Upper lobe of right lung (tissue), 1 donor: Measurements from ENCODE around the gene LAP3. TPM values are rescaled to one million over a fixed set of nuclear protein-coding genes. Genes with fewer than 3 reads are reported as not detected.

ENCODE experiments used
- ATAC-seq: fragments of 200-7000 bp; cut with Tn5 transposase; one replicate; pipeline ENCODE4 v1.9.1; 2020; ENCODE audit warnings: mild to moderate bottlenecking, moderate library complexity
- DNase-seq: peaks from one replicate; pipeline ENCODE4 v3.0.0-alpha.2; 2020
- H3K27ac ChIP-seq: fragments of 200-600 bp; one replicate; pipeline ENCODE4 v1.8.0; 2022
- H3K27me3 ChIP-seq: fragments of 200-600 bp; one replicate; pipeline ENCODE4 v1.8.0; 2022; ENCODE audit warnings: mild to moderate bottlenecking
- H3K36me3 ChIP-seq: fragments of 200-600 bp; one replicate; pipeline ENCODE4 v1.8.0; 2022
- H3K4me1 ChIP-seq: fragments of 200-600 bp; one replicate; pipeline ENCODE4 v1.8.0; 2022
- H3K4me3 ChIP-seq: fragments of 200-600 bp; one replicate; pipeline ENCODE4 v1.8.0; 2022; ENCODE audit warnings: mild to moderate bottlenecking
- H3K9me3 ChIP-seq: fragments of 200-600 bp; one replicate; pipeline ENCODE4 v1.8.0; 2022
- CTCF ChIP-seq: fragments of 200-600 bp; IDR thresholded peaks from one replicate; pipeline ENCODE4 v1.8.0; 2022; ENCODE audit warnings: antibody characterized with exemption
- intact Hi-C: fragments of 100-400 bp; cut with DNase I; formaldehyde crosslinking; loops from one replicate; pipeline ENCODE4 v1.11.0; 2022
- long read RNA-seq: library from polyadenylated mRNA; unstranded; transcript quantifications from one replicate; pipeline ENCODE4 v2.0.0, GENCODE V29; 2021
- total RNA-seq: library from RNA; stranded (reverse); fragmentation: NEBNext Ultra II Directional; extraction: Animal tissue kit (Norgen Biotek cat#: 25700); gene quantifications from one replicate; pipeline ENCODE4 v1.2.1, GENCODE V29; 2021
- donor health status: DM: no; HTN: yes; CAD: no; lungs with severe emphysema.

Gene LAP3
- 97.6 TPM for total RNA-seq
- long read RNA-seq, transcript LAP3-201 (13 exons, 2,213 nt), result major isoform, 196 of 232 reads
- long read RNA-seq, partial matches to known transcripts, result 20 of 232 reads
- long read RNA-seq, other reads (novel, unspliced or antisense), result 15 of 232 reads

GRCh38 chr4:17576932-17577664 is at the start of gene LAP3:
LAP3 (plus strand) TSS chr4:17577198; CDS start chr4:17577466, 268 bp downstream.
- Histone ChIP-seq H3K4me3 (peak within 1 kb of the TSS; percentile 75), H3K4me1 (peaks cover 35% of the 10 kb centered on the region), H3K27me3 (no peaks in the 10 kb centered on the region), H3K9me3 (no peaks in the 10 kb centered on the region), H3K36me3 (peaks cover 12% of the 10 kb centered on the region), H3K27ac (peak within 1 kb of the TSS; percentile 91)
- ATAC-seq (peak; percentile 98), DNase-seq (peak; percentile 99)
- intact Hi-C loops, result no loop called here
- peak; percentile 23 for TF ChIP-seq CTCF

GRCh38 chr4:17528551-17529165 is 48.3 kb upstream of the LAP3 start:
- H3K27ac ChIP-seq, result no peak overlapping the region
- no peaks in the 10 kb centered on the region for H3K36me3 ChIP-seq
- no peak overlapping the region for H3K4me3 ChIP-seq
- intact Hi-C loops, result no loop called here
- H3K4me1 ChIP-seq, result no peaks in the 10 kb centered on the region
- TF ChIP-seq CTCF, result no peak
- H3K9me3 ChIP-seq, result no peaks in the 10 kb centered on the region
- H3K27me3 ChIP-seq, result no peaks in the 10 kb centered on the region
- no peak for DNase-seq
- ATAC-seq, result no peak

- Histone ChIP-seq H3K4me3 (no peak overlapping the region), H3K9me3 (no peaks in the 10 kb centered on the region), H3K36me3 (no peaks in the 10 kb centered on the region), H3K27ac (no peak overlapping the region), H3K27me3 (no peaks in the 10 kb centered on the region), H3K4me1 (no peaks in the 10 kb centered on the region)
- DNase-seq (no peak), ATAC-seq (no peak)
- intact Hi-C loops, result no loop called here
- TF ChIP-seq CTCF, result no peak
These were observed 45.3 kb upstream of the LAP3 start for GRCh38 chr4:17531538-17532285.

GRCh38 chr4:17534705-17535104 is 42.3 kb upstream of the LAP3 start:
- Histone ChIP-seq H3K4me3 (no peak overlapping the region), H3K27ac (no peak overlapping the region), H3K4me1 (no peaks in the 10 kb centered on the region), H3K9me3 (no peaks in the 10 kb centered on the region), H3K36me3 (no peaks in the 10 kb centered on the region), H3K27me3 (no peaks in the 10 kb centered on the region)
- DNase-seq (no peak), ATAC-seq (no peak)
- intact Hi-C loops, result no loop called here
- TF ChIP-seq CTCF, result no peak

- ATAC-seq (no peak), DNase-seq (no peak)
- Histone ChIP-seq H3K9me3 (no peaks in the 10 kb centered on the region), H3K4me3 (no peak overlapping the region), H3K36me3 (no peaks in the 10 kb centered on the region), H3K4me1 (no peaks in the 10 kb centered on the region), H3K27me3 (no peaks in the 10 kb centered on the region), H3K27ac (no peak overlapping the region)
- TF ChIP-seq CTCF, result no peak
- intact Hi-C loops, result no loop called here
These were observed 41.8 kb upstream of the LAP3 start for GRCh38 chr4:17535242-17535641.
